SK-N-MC (cell line): ENCODE results near the gene CACNB4.
"Not testable (repeated sequence)": the region's sequence is repeated elsewhere in the genome, so short reads cannot be mapped to it uniquely, and the experiment has no call there.

ENCODE experiments used
- DNase-seq: peaks from one replicate; pipeline ENCODE4 v3.0.0-alpha.2; 2011; ENCODE audit warnings: low read depth, low spot score
- H3K27ac ChIP-seq: fragments of 200-600 bp; sonication (generic); 2 replicates; pipeline ENCODE4 v1.5.1; 2016; ENCODE audit warnings: mixed run types
- H3K36me3 ChIP-seq: fragments of 200-600 bp; sonication (generic); 2 replicates; pipeline ENCODE4 v1.6.1; 2017; ENCODE audit warnings: antibody characterized with exemption, low read length, mixed read lengths; ENCODE audit not compliant: insufficient read depth
- H3K4me3 ChIP-seq: fragments of 200-600 bp; sonication (generic); 2 replicates; pipeline ENCODE4 v1.5.1; 2016
- H3K9ac ChIP-seq: fragments of 200-600 bp; sonication (generic); 2 replicates; pipeline ENCODE4 v1.8.0; 2017; ENCODE audit warnings: mixed run types, mixed read lengths; ENCODE audit not compliant: insufficient read length
- H3K9me3 ChIP-seq: fragments of 200-600 bp; sonication (generic); 2 replicates; pipeline ENCODE4 v1.6.1; 2017; ENCODE audit warnings: low read depth, mild to moderate bottlenecking, antibody characterized with exemption, low read length, moderate library complexity, mixed read lengths
- EZH2 ChIP-seq: fragments of 200-600 bp; sonication (generic); IDR thresholded peaks from one replicate; pipeline ENCODE4 v1.6.1; 2017; ENCODE audit warnings: antibody characterized with exemption
- FOXP2 ChIP-seq: optimal IDR thresholded peaks from 2 replicates; pipeline ENCODE3; 2011; ENCODE audit warnings: mild to moderate bottlenecking, moderate library complexity; ENCODE audit not compliant: insufficient read depth; ENCODE audit errors: extremely low read length, control extremely low read depth
- POLR2AphosphoS5 ChIP-seq: IDR thresholded peaks from 2 replicates; pipeline ENCODE4 v1.6.1; 2012; ENCODE audit warnings: mild to moderate bottlenecking, low read depth, low read length, borderline replicate concordance

CACNB4 gene

GRCh38 chr2:151927501-151928221 is 171.2 kb downstream of the CACNB4 start:
- no peaks in the 10 kb centered on the region for H3K9me3 ChIP-seq
- H3K4me3 ChIP-seq: no peak overlapping the region
- H3K27ac ChIP-seq: no peak overlapping the region
- no peak overlapping the region for H3K9ac ChIP-seq
- no peak for DNase-seq
- H3K36me3 ChIP-seq: no peaks in the 10 kb centered on the region
- TF ChIP-seq POLR2AphosphoS5 (no peak), EZH2 (no peak), FOXP2 (no peak)

DNA sequence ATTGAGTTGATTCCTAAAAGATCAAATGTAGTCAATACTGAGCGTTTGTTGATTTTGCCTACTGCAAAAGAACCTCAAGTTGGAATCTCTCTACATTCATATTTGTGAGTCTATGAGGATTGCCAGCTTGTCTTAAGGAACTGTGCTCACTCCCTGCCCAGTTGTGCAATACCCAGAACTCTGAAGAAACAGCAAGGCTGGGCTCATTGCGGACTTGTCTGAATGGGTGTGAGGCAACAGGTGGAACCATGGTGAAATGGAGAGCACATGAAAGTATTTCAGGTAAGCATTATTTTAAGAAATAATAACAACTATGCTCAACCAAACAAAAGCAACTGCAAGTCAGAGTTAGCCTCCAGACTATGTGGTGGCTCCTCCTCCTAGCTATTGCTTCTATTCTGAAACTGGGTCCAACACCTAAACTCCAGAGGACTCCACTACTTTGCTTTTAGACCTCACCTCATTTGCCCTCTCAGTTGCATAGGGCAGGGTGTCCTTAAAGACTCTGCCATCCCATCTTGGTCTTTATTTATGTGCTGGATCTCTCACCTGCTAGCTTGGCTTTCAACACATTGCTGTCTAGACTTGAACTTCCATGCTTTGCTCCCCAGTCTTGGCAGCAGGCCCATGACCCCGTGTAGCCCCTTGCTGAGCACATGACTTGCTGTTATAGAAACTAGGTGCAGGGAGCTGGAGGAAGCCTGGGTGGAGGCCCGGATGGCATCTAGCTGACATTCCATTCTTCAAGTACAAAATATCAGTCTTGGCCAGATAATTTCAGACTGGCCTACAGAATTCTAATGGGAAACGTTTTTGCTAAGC is 175.8 kb downstream of the CACNB4 start:
- TF ChIP-seq EZH2 (no peak), FOXP2 (no peak), POLR2AphosphoS5 (no peak)
- no peak overlapping the region for H3K27ac ChIP-seq

GRCh38 chr2:151919786-151920185 is 179.1 kb downstream of the CACNB4 start:
- H3K9me3 ChIP-seq: no peaks in the 10 kb centered on the region
- no peak for DNase-seq
- no peak overlapping the region for H3K27ac ChIP-seq
- no peaks in the 10 kb centered on the region for H3K36me3 ChIP-seq
- H3K4me3 ChIP-seq: no peak overlapping the region
- H3K9ac ChIP-seq: no peak overlapping the region
- no peak for TF ChIP-seq FOXP2
- TF ChIP-seq POLR2AphosphoS5: no peak
- TF ChIP-seq EZH2: no peak

More for the DNA sequence above, 175.8 kb downstream of the CACNB4 start:
- DNase-seq: no peak
- no peaks in the 10 kb centered on the region for H3K36me3 ChIP-seq
- no peak overlapping the region for H3K4me3 ChIP-seq
- H3K9me3 ChIP-seq: no peaks in the 10 kb centered on the region
- no peak overlapping the region for H3K9ac ChIP-seq

DNA sequence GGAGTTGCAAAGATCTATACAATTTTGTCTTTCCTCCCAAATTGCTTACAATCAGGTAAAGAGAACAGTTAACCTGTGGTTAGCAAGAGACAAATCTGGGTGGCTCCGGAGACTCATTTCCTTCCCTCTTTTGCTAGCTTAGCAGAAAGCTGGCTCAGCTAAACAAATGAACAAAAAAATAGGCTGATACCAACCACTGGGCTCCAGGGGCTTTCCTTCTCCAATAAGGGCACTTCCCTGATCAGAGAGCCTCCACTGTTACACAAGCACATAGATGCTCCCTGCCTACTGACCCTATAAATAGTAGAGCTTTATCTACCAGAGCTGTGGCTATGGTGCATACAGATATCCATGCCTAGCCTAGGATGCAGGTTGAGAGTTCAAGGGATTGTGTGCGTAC is 180.5 kb downstream of the CACNB4 start:
- Histone ChIP-seq H3K27ac (no peak overlapping the region), H3K9me3 (no peaks in the 10 kb centered on the region)

GRCh38 chr2:151916632-151917031 is 182.2 kb downstream of the CACNB4 start:
- TF ChIP-seq EZH2: no peak
- no peak overlapping the region for H3K27ac ChIP-seq
- no peak overlapping the region for H3K9ac ChIP-seq
- no peak overlapping the region for H3K4me3 ChIP-seq
- H3K9me3 ChIP-seq: no peaks in the 10 kb centered on the region
- DNase-seq: no peak
- H3K36me3 ChIP-seq: no peaks in the 10 kb centered on the region

More for the DNA sequence above, 180.5 kb downstream of the CACNB4 start:
- H3K9ac ChIP-seq: no peak overlapping the region
- no peak overlapping the region for H3K4me3 ChIP-seq
- TF ChIP-seq POLR2AphosphoS5 (no peak), EZH2 (no peak), FOXP2 (no peak)
- no peaks in the 10 kb centered on the region for H3K36me3 ChIP-seq
- DNase-seq: no peak

- not testable (repeated sequence) for H3K36me3 ChIP-seq, H3K9me3 ChIP-seq, DNase-seq, H3K4me3 ChIP-seq, H3K9ac ChIP-seq, H3K27ac ChIP-seq
Measured at GRCh38 chr2:151915629-151916025, 183.2 kb downstream of the CACNB4 start.

DNA sequence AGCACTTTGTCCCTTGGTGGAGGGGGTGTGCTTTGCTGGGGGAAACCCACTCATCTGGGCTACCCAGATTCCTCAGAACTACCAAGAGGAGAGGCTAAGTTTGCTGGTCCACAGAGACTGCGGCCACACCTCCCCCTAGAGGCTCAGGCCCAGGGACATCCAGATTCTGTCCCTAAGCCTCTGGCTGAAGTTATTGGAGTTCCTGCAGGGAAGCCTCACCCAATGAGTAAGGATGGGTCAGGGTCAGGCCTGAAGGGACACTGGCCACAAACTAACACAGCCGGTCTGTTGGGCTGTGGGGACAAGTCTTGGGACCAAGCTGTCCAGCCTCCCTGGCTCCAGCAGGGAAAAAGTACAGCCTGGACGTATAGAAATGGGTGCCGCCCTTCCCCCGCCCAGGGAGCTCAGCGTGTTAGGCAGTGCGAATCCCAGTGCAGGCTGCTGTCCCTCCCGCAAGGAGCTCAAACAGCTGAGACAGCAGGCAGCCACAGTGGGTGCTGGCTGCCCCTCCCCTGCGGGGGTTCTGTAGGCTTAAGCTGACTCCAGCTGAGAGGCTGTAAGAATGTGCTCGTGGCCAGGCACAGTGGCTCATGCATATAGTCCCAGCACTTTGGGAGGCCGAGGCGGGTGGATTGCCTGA is 183.7 kb downstream of the CACNB4 start:
- DNase-seq: no peak
- TF ChIP-seq FOXP2: no peak
- no peak for TF ChIP-seq EZH2
- no peak for TF ChIP-seq POLR2AphosphoS5
- Histone ChIP-seq H3K9me3 (no peaks in the 10 kb centered on the region), H3K27ac (no peak overlapping the region), H3K36me3 (no peaks in the 10 kb centered on the region), H3K9ac (no peak overlapping the region), H3K4me3 (no peak overlapping the region)

- no peak for DNase-seq
Measured at GRCh38 chr2:151908204-151908882, 190.5 kb downstream of the CACNB4 start.

More at GRCh38 chr2:151908204-151908882, 190.5 kb downstream of the CACNB4 start:
- TF ChIP-seq POLR2AphosphoS5: no peak
- no peak for TF ChIP-seq EZH2
- no peak for TF ChIP-seq FOXP2
- no peak overlapping the region for H3K27ac ChIP-seq
- no peak overlapping the region for H3K4me3 ChIP-seq
- H3K9ac ChIP-seq: no peak overlapping the region
- no peaks in the 10 kb centered on the region for H3K9me3 ChIP-seq
- H3K36me3 ChIP-seq: no peaks in the 10 kb centered on the region
